ENCODE results near the gene TCL1A.
A peak's percentile ranks its signal among the peaks of the same experiment; 100 is the strongest.

The TCL1A gene

DNA sequence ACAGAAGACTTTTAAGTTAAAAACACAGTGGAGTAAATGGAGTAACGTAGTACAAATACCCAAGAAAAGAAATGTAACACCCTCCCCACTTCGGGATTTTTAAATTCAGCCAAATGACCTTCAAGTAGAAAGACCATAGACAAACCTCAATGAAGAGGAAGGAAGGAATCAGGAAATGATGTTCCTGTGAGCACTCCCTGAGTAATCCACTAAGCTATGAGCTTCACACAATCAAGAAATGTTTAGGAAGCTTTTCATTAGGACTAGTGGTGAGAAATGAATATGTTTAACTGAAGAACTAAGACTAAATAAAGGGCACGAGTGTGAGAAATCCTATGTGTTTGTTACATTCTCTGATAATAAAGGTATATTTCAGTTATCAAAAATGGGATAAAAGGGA, 10.1 kb downstream of the TCL1A start:
- no peak for DNase-seq

- DNase-seq, result no peak
Observed at GRCh38 chr14:95703341-95703740, 10.6 kb downstream of the TCL1A start.

- no peak for DNase-seq
Observed at GRCh38 chr14:95701846-95702221, 12.1 kb downstream of the TCL1A start.

- DNase-seq, result no peak
Observed at GRCh38 chr14:95700221-95700976, 13.5 kb downstream of the TCL1A start.

- no peak for DNase-seq
Observed at GRCh38 chr14:95699412-95699811, 14.5 kb downstream of the TCL1A start.

- DNase-seq, result no peak
Observed at GRCh38 chr14:95698287-95698686, 15.6 kb downstream of the TCL1A start.

DNA sequence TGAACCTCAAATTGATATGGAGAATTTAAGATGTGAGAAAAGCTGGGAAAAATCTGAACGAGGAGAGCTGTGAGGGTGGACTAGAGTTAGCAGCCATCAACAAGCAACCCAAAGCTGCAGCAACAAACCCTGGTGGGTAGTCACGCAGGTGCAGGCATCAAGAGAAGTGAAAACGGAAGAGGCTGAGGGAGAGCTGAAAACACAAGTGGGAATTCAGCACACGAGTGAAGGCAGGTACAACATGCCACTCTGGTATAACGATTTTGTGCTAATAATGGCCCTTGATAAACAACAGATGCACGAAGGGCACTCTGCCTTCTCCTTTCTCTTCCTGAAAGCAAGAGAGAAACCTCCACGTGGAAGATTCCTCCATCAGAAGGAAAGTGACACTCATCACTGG, 16.2 kb downstream of the TCL1A start:
- DNase-seq, result no peak

GRCh38 chr14:95696741-95697140, 17.2 kb downstream of the TCL1A start:
- no peak for DNase-seq

- DNase-seq, result no peak
Observed at GRCh38 chr14:95695913-95696312, 18.0 kb downstream of the TCL1A start.

DNA sequence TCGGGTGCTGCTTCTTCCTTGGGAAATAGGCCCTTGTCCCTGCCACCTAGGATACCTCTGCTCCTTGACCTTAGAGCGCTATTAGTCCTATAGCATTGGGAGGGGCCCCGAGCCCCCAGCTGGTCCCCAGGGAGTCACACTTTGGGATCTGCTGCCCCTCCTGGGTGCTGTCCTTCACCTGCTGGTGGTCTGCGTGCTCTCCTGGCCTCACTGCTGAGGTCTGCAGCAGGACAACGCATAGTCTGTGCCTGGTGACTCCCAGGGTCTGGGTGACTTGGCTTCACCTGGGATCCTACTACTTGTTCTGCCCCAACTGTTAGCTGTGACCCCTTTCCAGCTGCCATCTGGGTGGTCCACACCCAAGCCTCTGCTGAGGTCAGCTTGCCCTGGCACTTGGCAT, 18.9 kb downstream of the TCL1A start:
- no peak for DNase-seq

- DNase-seq, result no peak
Observed at GRCh38 chr14:95692109-95692508, 21.8 kb downstream of the TCL1A start.

- DNase-seq, result no peak
Observed at GRCh38 chr14:95691591-95691990, 22.3 kb downstream of the TCL1A start.

DNA sequence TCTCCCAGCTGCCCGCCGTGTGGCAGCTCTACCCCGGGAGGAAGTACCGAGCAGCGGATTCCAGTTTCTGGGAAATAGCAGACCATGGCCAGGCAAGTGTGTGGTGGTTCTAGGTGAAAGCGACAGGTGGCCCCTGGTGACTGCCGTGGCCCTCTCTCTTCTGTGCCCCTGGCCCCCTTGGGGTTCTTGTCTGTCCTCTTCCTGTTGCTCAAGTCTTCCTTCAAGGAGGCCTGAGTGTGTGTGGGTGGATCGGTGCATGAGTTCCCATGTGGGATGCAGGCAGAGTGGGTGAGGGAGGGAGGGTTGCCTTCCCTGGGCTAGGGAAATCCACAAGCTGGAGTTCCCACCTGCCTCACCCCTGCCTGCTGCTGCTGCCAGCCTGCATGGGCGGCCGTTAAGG, 23.1 kb downstream of the TCL1A start:
- no peak for DNase-seq

DNA sequence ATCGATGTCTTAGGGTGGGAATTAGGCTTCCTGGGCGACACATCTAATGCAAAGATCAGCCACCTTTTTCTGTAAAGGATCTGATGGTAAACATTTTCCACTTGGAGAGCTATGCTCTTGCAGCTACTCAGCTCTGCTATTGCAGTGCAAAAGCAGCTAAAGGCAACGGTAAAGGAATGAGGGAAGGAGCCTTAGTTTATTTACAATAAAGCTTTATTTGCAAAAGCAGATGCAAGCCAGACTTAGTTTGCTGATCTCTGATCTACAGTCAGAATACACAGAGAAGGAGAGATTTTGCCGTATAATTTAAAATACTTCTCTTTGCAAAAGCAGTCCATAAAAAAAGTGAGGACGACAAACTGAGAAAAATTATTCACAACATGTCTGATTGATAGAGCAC, 24.5 kb downstream of the TCL1A start:
- no peak for DNase-seq

DNA sequence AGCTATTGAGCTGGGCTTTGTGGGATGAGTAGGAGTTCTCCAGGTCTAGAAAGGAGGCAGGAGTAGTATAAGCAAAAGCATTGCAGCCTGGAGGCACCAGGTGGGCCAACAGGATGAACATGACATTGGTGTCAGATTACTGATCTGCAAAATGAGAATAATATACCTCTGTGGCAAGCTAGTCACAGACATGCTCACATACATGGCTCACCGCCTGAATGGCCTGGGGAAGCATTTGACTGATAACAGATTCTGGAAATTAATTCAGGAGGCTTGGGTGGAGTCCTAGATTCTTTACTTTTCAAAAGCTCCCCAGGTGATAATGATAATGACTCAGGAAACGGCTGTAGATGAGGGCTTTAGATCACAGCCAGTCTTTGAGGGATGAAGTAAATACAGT, 27.0 kb downstream of the TCL1A start:
- DNase-seq, result no peak

DNA sequence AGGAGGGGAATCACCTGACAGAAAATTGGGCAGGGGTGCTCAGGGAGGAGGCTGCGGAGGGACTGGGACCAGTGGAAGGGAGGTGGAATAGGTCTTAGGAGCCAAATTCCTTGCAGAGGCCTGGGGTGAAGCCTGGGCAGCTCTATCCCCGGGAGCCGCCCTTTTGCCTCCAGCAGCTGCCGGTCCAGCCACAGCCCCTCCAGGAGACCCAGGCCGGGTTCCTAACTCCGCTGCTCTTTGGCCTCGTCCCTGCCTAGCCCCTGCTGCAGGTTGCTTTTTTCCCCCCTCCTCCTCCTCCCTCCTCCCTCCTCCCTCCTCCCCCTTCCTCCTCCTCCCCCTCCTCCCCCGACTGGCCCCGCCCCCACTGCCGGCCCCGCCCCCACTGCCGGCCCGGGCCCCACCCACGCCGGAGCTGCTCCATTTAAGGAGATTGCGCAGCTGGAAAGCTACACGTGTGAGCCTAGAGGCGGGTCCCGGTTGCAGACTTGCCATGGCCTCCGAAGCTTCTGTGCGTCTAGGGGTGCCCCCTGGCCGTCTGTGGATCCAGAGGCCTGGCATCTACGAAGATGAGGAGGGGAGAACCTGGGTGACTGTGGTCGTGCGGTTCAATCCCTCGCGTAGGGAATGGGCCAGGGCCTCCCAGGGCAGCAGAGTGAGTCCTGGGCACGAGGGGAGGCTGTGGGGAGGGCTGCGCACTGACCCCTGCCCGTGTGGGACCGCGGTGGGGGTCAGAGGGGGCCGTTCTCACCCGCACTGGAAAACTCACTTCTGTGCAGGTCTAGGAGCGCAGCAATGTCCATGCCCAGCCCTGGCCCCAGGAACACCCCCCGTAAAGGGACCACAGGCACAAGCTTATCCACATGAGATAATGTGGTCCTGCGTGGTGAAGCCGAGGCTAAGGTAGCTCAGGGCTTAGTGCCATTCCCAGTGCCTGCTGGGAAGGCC, 27.7 kb downstream of the TCL1A start, which contains the start of gene TCL1B:
Gene TCL1B, plus strand, starts transcription at position 449 of the 945 bp plus-strand sequence. Its CDS starts 42 bp downstream, at position 491.
- DNase-seq, result no peak

DNA sequence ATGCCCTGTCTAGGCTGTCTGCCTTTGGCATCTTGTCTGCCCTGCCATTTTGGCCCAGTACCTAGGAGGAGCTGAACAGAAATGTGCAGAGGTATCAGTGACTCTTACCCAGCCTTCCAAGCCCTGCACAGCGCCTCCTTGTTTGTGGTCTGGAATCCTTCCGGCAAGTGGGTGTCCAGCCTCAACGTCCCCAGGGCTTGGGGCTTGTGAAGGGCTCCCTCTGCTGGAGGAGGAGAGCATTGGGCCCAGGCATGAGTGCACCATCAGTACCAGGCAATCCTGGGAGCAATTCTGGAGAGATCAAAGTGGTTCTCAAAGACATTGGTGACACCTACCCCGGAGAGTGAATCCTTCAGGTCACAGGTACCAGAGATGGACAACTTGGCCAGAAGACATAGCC, 30.1 kb downstream of the TCL1A start:
- DNase-seq, result peak; percentile 32 to 44

DNA sequence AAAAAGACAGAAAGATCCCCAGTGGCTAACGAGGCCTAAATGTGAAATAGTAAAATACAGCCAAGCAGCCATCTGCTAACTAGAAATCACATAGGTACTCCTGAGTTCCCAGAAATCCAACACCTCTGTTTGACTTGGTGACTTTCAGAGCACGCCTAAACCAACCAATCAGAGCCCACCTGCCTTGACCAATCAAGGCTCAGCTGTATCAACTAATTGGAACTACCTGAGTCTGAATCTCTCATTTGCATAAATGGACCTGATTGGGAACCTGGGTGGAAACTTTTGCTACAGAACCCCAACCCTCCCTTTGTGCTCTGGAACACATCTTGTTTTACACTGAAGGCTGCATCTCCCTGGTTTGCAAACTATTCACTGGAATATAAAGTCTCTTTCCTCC, 32.8 kb downstream of the TCL1A start:
- no peak for DNase-seq

DNA sequence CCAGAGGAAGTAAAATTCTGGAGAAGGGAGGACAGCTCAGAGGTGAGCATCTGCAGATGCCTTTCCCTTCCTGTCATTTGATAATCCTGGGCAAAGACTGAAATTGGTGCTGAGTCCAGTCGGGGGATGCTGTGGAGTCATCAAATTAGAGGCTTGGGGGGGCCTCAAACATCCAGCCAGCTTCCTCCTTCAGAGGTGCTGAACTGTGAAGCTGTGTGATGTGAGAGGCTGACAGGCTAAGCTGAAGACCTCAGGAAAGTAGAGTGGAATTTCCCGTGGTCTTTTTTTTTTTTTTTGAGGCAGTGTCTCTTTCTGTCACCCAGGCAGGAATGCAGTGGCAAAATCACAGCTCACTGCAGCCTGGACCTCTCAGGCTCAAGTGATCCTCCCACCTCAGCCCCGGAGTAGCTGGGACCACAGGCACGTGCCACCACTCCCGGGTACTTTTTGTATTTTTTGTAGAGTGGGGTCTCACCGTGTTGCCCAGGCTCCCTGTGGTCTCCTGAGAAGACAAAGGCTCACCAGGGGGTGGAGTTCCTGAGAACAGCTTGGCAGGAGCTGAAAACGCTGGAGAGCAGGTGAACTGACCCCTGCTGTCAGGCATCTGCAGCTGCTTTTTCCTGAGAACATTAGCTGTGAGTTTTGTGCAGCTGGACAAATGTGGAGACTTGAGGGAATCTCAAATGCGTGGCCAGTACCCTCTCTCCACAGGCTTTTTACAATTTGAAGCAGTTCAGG, 33.8 kb downstream of the TCL1A start:
- DNase-seq, result no peak

- DNase-seq, result no peak
Observed at GRCh38 chr14:95679148-95679815, 34.6 kb downstream of the TCL1A start.

GRCh38 chr14:95677179-95677835, 36.6 kb downstream of the TCL1A start:
- DNase-seq, result no peak

DNA sequence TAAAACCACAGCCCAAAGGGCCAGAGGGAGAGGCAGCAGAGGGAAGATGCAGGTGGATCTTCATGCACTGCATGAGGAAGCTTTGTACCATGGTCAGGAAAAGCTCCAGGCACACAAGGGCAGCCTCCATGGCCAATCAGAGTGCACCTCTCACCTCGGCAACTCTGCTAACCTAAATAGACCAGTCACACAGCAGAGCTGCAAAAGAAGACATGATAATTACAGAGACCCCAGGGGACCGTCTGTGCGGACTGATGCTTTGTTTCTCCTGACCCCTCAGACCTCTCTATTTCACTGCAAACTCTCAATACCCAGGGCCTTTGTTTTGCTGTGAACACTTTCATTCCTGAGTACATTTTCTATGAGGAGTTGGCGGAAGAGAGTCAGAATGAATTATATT, 38.4 kb downstream of the TCL1A start:
- no peak for DNase-seq
